AG10803 (cell line): Measurements from ENCODE around the gene FAM240A.

ENCODE experiments used
- DNase-seq: peaks from one replicate; pipeline ENCODE4 v3.0.0; 2010; ENCODE audit warnings: low read depth
- H3K4me3 ChIP-seq: 2 replicates; pipeline ENCODE4 v1.5.1; 2011; ENCODE audit warnings: mild to moderate bottlenecking, low read length, control low read depth
- CTCF ChIP-seq: conservative IDR thresholded peaks from 2 replicates; pipeline ENCODE4 v1.5.1; 2011; ENCODE audit warnings: mild to moderate bottlenecking, low read length, control low read depth, inconsistent platforms

The FAM240A gene

GRCh38 chr3:46628901-46629369, 16.6 kb downstream of the FAM240A start:
- H3K4me3 ChIP-seq, result no peak overlapping the region
- TF ChIP-seq CTCF, result no peak
- DNase-seq, result peak; percentile 75

GRCh38 chr3:46629551-46630517, 17.5 kb downstream of the FAM240A start:
- peak; percentile 75 for DNase-seq
- peak; percentile 96 for TF ChIP-seq CTCF
- peak overlapping the region; percentile 44 for H3K4me3 ChIP-seq

GRCh38 chr3:46632792-46633191, 20.5 kb downstream of the FAM240A start:
- H3K4me3 ChIP-seq, result no peak overlapping the region
- no peak for TF ChIP-seq CTCF
- DNase-seq, result no peak

GRCh38 chr3:46634856-46635255, 22.5 kb downstream of the FAM240A start:
- no peak overlapping the region for H3K4me3 ChIP-seq
- TF ChIP-seq CTCF, result no peak
- DNase-seq, result no peak

GRCh38 chr3:46639221-46639620, 26.9 kb downstream of the FAM240A start:
- no peak for DNase-seq
- no peak overlapping the region for H3K4me3 ChIP-seq
- no peak for TF ChIP-seq CTCF

GRCh38 chr3:46640927-46641326, 28.6 kb downstream of the FAM240A start:
- no peak for DNase-seq
- TF ChIP-seq CTCF, result no peak
- no peak overlapping the region for H3K4me3 ChIP-seq

GRCh38 chr3:46642971-46643370, 30.6 kb downstream of the FAM240A start:
- DNase-seq, result no peak
- no peak overlapping the region for H3K4me3 ChIP-seq
- no peak for TF ChIP-seq CTCF
